IMR-90 (cell line): ENCODE results near the gene STPG4. TPM values are rescaled to one million over a fixed set of nuclear protein-coding genes. Genes with fewer than 3 reads are reported as not detected.

Experiments
- ATAC-seq: fragments of 200-7000 bp; cut with Tn5 transposase; 2 replicates; pipeline ENCODE4 v1.9.1; 2020; ENCODE audit warnings: low read depth, mild to moderate bottlenecking, moderate library complexity
- BruUV-seq: library from RNA; stranded (reverse); fragments of 400-500 nt; replicated peaks from 2 replicates; lab custom pipeline; 2021; lab: Mats Ljungman, UMichigan
- CTCF ChIA-PET: fragments of 300-600 bp; formaldehyde crosslinking; extraction: SDS; loops from one replicate; lab custom pipeline; 2021; ENCODE audit warnings: antibody characterized with exemption; lab: Yijun Ruan, JAX
- POLR2A ChIA-PET: fragments of 300-600 bp; sonication (Branson Sonifier 250); formaldehyde crosslinking; loops from one replicate; lab custom pipeline; 2022; ENCODE audit warnings: antibody characterized with exemption; ENCODE audit not compliant: unreplicated experiment; lab: Charles Lee
- DNase-seq: peaks from one replicate; pipeline ENCODE4 v3.0.0; 2013
- H2AFZ ChIP-seq: replicated peaks from 2 replicates; pipeline ENCODE3; 2013; ENCODE audit warnings: low read length, mild to moderate bottlenecking; ENCODE audit not compliant: poor library complexity
- H2AK5ac ChIP-seq: 2 replicates; pipeline ENCODE4 v1.6.1; 2013; ENCODE audit warnings: low read depth, low read length, inconsistent platforms
- H2AK9ac ChIP-seq: replicated peaks from 2 replicates; pipeline ENCODE3; 2013; ENCODE audit warnings: mild to moderate bottlenecking, low read depth, low read length, moderate library complexity; ENCODE audit not compliant: poor library complexity
- H2BK120ac ChIP-seq: 2 replicates; pipeline ENCODE4 v1.6.1; 2013; ENCODE audit warnings: low read depth, low read length, inconsistent platforms
- H2BK15ac ChIP-seq: 3 replicates; pipeline ENCODE4 v1.6.1; 2013; ENCODE audit warnings: low read depth, low read length, inconsistent platforms
- H2BK20ac ChIP-seq: 2 replicates; pipeline ENCODE4 v1.6.1; 2013; ENCODE audit warnings: low read depth, mild to moderate bottlenecking, inconsistent platforms, low read length, moderate library complexity
- H2BK5ac ChIP-seq: 2 replicates; pipeline ENCODE4 v1.6.1; 2013; ENCODE audit warnings: mild to moderate bottlenecking, low read depth, low read length, inconsistent platforms; ENCODE audit not compliant: poor library complexity, severe bottlenecking
- H3K14ac ChIP-seq: replicated peaks from 2 replicates; pipeline ENCODE4 v1.6.1; 2013; ENCODE audit warnings: low read depth, low read length, inconsistent platforms
- H3K18ac ChIP-seq: 2 replicates; pipeline ENCODE4 v1.6.1; 2013; ENCODE audit warnings: low read depth, low read length, control low read depth
- H3K23ac ChIP-seq: 2 replicates; pipeline ENCODE4 v1.6.1; 2013; ENCODE audit warnings: low read depth, low read length, inconsistent platforms
- H3K27ac ChIP-seq: 2 replicates; pipeline ENCODE4 v1.5.1; 2013; ENCODE audit warnings: mild to moderate bottlenecking, control low read depth, low read length; ENCODE audit not compliant: insufficient read depth
- H3K27me3 ChIP-seq: 2 replicates; pipeline ENCODE4 v1.6.1; 2013; ENCODE audit warnings: low read length; ENCODE audit not compliant: control insufficient read depth, insufficient read depth
- H3K36me3 ChIP-seq: 2 replicates; pipeline ENCODE4 v1.6.1; 2013; ENCODE audit warnings: low read length, mixed read lengths; ENCODE audit not compliant: control insufficient read depth, insufficient read depth
- H3K4ac ChIP-seq: 2 replicates; pipeline ENCODE4 v1.6.1; 2013; ENCODE audit warnings: low read depth, low read length, inconsistent platforms
- H3K4me1 ChIP-seq: 2 replicates; pipeline ENCODE4 v1.6.1; 2013; ENCODE audit warnings: low read length, mixed read lengths; ENCODE audit not compliant: control insufficient read depth, insufficient read depth
- H3K4me2 ChIP-seq: 2 replicates; pipeline ENCODE4 v1.6.1; 2013; ENCODE audit warnings: low read depth, mild to moderate bottlenecking, control low read depth, low read length, moderate library complexity
- H3K4me3 ChIP-seq: 2 replicates; pipeline ENCODE4 v1.5.1; 2013; ENCODE audit warnings: low read depth, mild to moderate bottlenecking, control low read depth, low read length, moderate library complexity; ENCODE audit not compliant: insufficient read depth
- H3K56ac ChIP-seq: 2 replicates; pipeline ENCODE4 v1.6.1; 2013; ENCODE audit warnings: low read length, inconsistent platforms; ENCODE audit not compliant: insufficient read depth; ENCODE audit errors: extremely low read depth
- H3K79me1 ChIP-seq, 2 experiments: 2 replicates each; pipeline ENCODE4 v1.6.1; 2013; ENCODE audit warnings: low read length in 2 of 2, inconsistent platforms in 1 of 2, low read depth in 1 of 2
- H3K9ac ChIP-seq: 2 replicates; pipeline ENCODE4 v1.6.1; 2013; ENCODE audit warnings: low read depth, low read length, control low read depth
- H3K9me1 ChIP-seq: 2 replicates; pipeline ENCODE4 v1.6.1; 2013; ENCODE audit warnings: low read length, inconsistent platforms; ENCODE audit not compliant: insufficient read depth
- H3K9me3 ChIP-seq: 2 replicates; pipeline ENCODE4 v1.6.1; 2013; ENCODE audit warnings: low read length; ENCODE audit not compliant: control insufficient read depth, insufficient read depth
- H4K20me1 ChIP-seq: 2 replicates; pipeline ENCODE4 v1.6.1; 2013; ENCODE audit warnings: low read length, inconsistent platforms; ENCODE audit not compliant: insufficient read depth
- H4K5ac ChIP-seq: 2 replicates; pipeline ENCODE4 v1.6.1; 2013; ENCODE audit warnings: mild to moderate bottlenecking, low read depth, low read length, control low read depth
- H4K8ac ChIP-seq, 2 experiments: 2 replicates each; pipeline ENCODE4 v1.6.1; 2013; ENCODE audit warnings: low read depth in 2 of 2, low read length in 2 of 2, control low read depth in 1 of 2, inconsistent platforms in 1 of 2
- H4K91ac ChIP-seq: 2 replicates; pipeline ENCODE4 v1.6.1; 2013; ENCODE audit warnings: low read depth, low read length, inconsistent platforms; ENCODE audit not compliant: insufficient read depth
- NFE2L2 ChIP-seq: fragments of 150-350 bp; IDR thresholded peaks from 2 replicates; pipeline ENCODE4 v1.6.1; 2016; ENCODE audit warnings: low read depth, mild to moderate bottlenecking, low read length
- WGBS, 2 experiments: methylation state at CpG; one replicate each; pipeline versions ENCODE4 v1.1.5 to v1.1.7; 2013; ENCODE audit warnings: missing lambda C conversion rate in 2 of 2; ENCODE audit not compliant: insufficient read length in 1 of 2; ENCODE audit errors: extremely low coverage in 2 of 2; 5-methylcytosine and 5-hydroxymethylcytosine counted together
- dilution Hi-C: fragments of 300-500 bp; cut with HindIII; formaldehyde crosslinking; loops from one replicate; pipeline ENCODE4 v1.14.3; 2018; ENCODE audit warnings: low sequenced_read_pairs; ENCODE audit not compliant: unreplicated experiment
- in situ Hi-C: fragments of 300-500 bp; cut with MboI; formaldehyde crosslinking; loops from 3 replicates; pipeline ENCODE4 v1.14.3; 2019; ENCODE audit warnings: low sequenced_read_pairs, inconsistent platforms, mixed read lengths
- intact Hi-C: fragments of 100-400 bp; cut with micrococcal nuclease; formaldehyde crosslinking; loops from 2 replicates; pipeline ENCODE4 v1.10.0; 2022
- polyA plus RNA-seq, 3 experiments: library from polyadenylated mRNA; depleted of rRNA; stranded (reverse); fragments of >200 nt; gene quantifications; 2 replicates each; pipeline ENCODE4 v1.2.3, GENCODE V29; 2012; ENCODE audit warnings: low replicate concordance in 1 of 3
- total RNA-seq: library from RNA; depleted of rRNA; stranded (reverse); fragments of >200 nt; gene quantifications from 2 replicates; pipeline ENCODE4 v1.2.3, GENCODE V29; 2012

STPG4 gene
- total and polyA plus RNA-seq, 2 of the 4 experiments (the other 2 are of a cell fraction): 0.12 to 0.18 TPM

GRCh38 chr2:47160211-47160610, 5.1 kb upstream of the STPG4 start:
- DNase-seq: no peak
- Histone ChIP-seq H4K8ac (no peak overlapping the region), H3K27ac (no peak overlapping the region), H3K56ac (no peak overlapping the region), H2AK9ac (no peak overlapping the region), H3K79me1 (peaks cover 8 to 44% of the 10 kb centered on the region in 2 experiments), H4K5ac (no peak overlapping the region), H4K20me1 (peaks cover 60% of the 10 kb centered on the region), H3K18ac (no peak overlapping the region), H3K9me3 (no peaks in the 10 kb centered on the region), H4K91ac (no peak overlapping the region), H2BK120ac (no peak overlapping the region), H2BK5ac (no peak overlapping the region), H3K27me3 (no peaks in the 10 kb centered on the region), H3K9ac (no peak overlapping the region), H3K4me1 (peaks cover 3% of the 10 kb centered on the region), H3K4me2 (no peak overlapping the region), H2AK5ac (no peak overlapping the region), H2BK15ac (no peak overlapping the region), H3K4me3 (no peak overlapping the region), H2BK20ac (no peak overlapping the region), H3K9me1 (peaks cover 4% of the 10 kb centered on the region), H3K14ac (no peak overlapping the region), H3K4ac (no peak overlapping the region), H2AFZ (no peak overlapping the region), H3K23ac (no peak overlapping the region), H3K36me3 (peaks cover 39% of the 10 kb centered on the region)
- 100% methylated on average over 1 of the region's 3 CpGs; no CpG with 5 or more reads in 1 of the 2 experiments for WGBS, 2 experiments
- intact Hi-C loops: no loop called here
- in situ Hi-C loops: no loop called here
- no peak for TF ChIP-seq NFE2L2
- ChIA-PET POLR2A (no interaction called here), CTCF (no interaction called here)
- dilution Hi-C loops: no loop called here
- BruUV-seq: TSS peak; percentile 98
- ATAC-seq: no peak
